ENCODE measurements around the gene MYO18A. TPM values are rescaled to one million over a fixed set of nuclear protein-coding genes. Genes with fewer than 3 reads are reported as not detected.

MYO18A gene
- total RNA-seq, 3 donors from 2014 or later (not counting 1 experiment from before 2014, with no cell fraction given): 110 to 117 (median 115) TPM

- H3K27ac ChIP-seq (ENCODE audit: low read length): no peak overlapping the region
- no peak for ATAC-seq
Measured at GRCh38 chr17:29032013-29032856, 148.0 kb downstream of the MYO18A start.

DNA sequence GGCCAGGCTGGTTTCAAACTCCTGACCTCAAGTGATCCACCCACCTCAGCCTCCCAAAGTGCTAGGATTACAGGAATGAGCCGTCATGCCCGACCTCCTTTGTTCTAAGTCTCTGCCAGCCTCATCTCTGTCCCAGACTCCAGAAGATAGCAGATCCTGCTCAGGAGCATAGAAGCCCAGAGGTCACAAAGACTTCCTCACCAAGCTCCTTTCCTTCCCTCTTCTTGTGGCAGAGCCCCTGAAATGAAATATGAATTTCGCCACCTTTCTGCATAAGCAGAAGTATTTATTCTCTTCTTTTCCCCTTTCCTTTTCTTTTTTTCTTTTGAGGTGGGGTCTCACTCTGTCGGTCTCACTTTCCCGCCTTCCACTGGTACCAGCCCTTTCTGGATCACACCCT, 148.7 kb downstream of the MYO18A start:
- Histone ChIP-seq H3K4me3 (ENCODE audit: low read length) (no peak overlapping the region), H3K36me3 (ENCODE audit: control insufficient read depth, insufficient read depth, low read length) (no peaks in the 10 kb centered on the region), H3K27me3 (ENCODE audit: control insufficient read depth, insufficient read depth, low read length) (peaks cover 10% of the 10 kb centered on the region), H3K27ac (ENCODE audit: low read length) (no peak overlapping the region), H3K9me3 (ENCODE audit: control insufficient read depth, insufficient read depth, low read length) (peaks cover 3% of the 10 kb centered on the region), H3K4me1 (ENCODE audit: control insufficient read depth, insufficient read depth, low read length) (peaks cover 2% of the 10 kb centered on the region)
- Mint-ChIP-seq H3K9me3 (peaks cover 0 to 7% of the 10 kb centered on the region in 2 donors), H3K36me3 (peaks cover 9% of the 10 kb centered on the region), H3K27me3 (ENCODE audit: low read depth in 2 of 2) (peaks cover 43 to 54% of the 10 kb centered on the region in 2 donors), H3K27ac (no peak overlapping the region), H3K4me1 (no peaks in the 10 kb centered on the region), H3K4me3 (no peak overlapping the region)
- intact Hi-C loops (cut with micrococcal nuclease): no loop called here
- ATAC-seq: no peak
- 51% methylated on average over 5 of the region's 5 CpGs for WGBS (ENCODE audit: insufficient coverage)
- DNase-seq: no peak
- TF ChIP-seq, protein P1, sequence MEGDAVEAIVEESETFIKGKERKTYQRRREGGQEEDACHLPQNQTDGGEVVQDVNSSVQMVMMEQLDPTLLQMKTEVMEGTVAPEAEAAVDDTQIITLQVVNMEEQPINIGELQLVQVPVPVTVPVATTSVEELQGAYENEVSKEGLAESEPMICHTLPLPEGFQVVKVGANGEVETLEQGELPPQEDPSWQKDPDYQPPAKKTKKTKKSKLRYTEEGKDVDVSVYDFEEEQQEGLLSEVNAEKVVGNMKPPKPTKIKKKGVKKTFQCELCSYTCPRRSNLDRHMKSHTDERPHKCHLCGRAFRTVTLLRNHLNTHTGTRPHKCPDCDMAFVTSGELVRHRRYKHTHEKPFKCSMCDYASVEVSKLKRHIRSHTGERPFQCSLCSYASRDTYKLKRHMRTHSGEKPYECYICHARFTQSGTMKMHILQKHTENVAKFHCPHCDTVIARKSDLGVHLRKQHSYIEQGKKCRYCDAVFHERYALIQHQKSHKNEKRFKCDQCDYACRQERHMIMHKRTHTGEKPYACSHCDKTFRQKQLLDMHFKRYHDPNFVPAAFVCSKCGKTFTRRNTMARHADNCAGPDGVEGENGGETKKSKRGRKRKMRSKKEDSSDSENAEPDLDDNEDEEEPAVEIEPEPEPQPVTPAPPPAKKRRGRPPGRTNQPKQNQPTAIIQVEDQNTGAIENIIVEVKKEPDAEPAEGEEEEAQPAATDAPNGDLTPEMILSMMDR (IDR thresholded peaks at IDR 0.05): no peak

More at GRCh38 chr17:29032013-29032856, 148.0 kb downstream of the MYO18A start:
- Mint-ChIP-seq H3K27me3 (ENCODE audit: low read depth in 2 of 2) (peaks cover 43 to 48% of the 10 kb centered on the region in 2 donors), H3K27ac (no peak overlapping the region), H3K9me3 (peaks cover 0 to 7% of the 10 kb centered on the region in 2 donors), H3K4me3 (no peak overlapping the region), H3K36me3 (peaks cover 9% of the 10 kb centered on the region), H3K4me1 (no peaks in the 10 kb centered on the region)
- no peaks in the 10 kb centered on the region for H3K36me3 ChIP-seq (ENCODE audit: control insufficient read depth, insufficient read depth, low read length)
- intact Hi-C loops (cut with micrococcal nuclease): no loop called here
- peaks cover 2% of the 10 kb centered on the region for H3K4me1 ChIP-seq (ENCODE audit: control insufficient read depth, insufficient read depth, low read length)
- no peak overlapping the region for H3K4me3 ChIP-seq (ENCODE audit: low read length)
- no peak for DNase-seq
- peaks cover 3% of the 10 kb centered on the region for H3K9me3 ChIP-seq (ENCODE audit: control insufficient read depth, insufficient read depth, low read length)
- H3K27me3 ChIP-seq (ENCODE audit: control insufficient read depth, insufficient read depth, low read length): peaks cover 10% of the 10 kb centered on the region
- TF ChIP-seq, protein P1 (IDR thresholded peaks at IDR 0.05): no peak
- WGBS (ENCODE audit: insufficient coverage): 56% methylated on average over 9 of the region's 11 CpGs

DNA sequence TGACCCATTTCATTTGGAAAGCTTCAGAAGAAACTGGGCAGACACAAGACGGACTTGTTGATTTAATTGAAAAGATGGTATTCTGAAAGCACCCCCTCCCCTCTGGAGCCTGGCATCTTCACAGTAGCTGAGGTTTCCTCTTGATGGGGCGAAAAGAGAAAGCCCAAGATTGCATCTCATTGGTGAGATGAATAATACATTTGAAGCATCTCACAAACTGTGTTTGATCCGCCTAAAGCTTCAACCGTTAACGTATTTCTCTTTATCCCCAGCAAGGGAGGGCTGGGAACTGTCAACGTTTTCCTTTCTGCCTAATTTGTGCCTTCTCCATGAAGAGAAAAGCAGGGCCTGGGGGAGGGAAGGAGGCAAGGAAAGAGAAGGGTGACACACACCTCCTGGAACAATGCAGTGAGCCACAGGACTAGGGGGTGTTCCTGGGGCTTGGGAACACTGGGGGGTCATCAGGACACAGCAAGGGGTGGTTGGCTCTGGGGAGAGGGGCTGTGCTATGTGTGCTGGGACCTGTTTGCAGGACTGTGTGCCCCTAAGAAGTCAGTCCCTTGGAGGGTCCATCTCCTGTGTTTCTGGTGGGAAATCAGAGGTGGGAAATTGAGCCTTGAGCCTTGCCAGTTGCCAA, 155.8 kb downstream of the MYO18A start:
- 55% methylated on average over 6 of the region's 6 CpGs for WGBS (ENCODE audit: insufficient coverage)
- Histone ChIP-seq H3K36me3 (ENCODE audit: control insufficient read depth, insufficient read depth, low read length) (no peaks in the 10 kb centered on the region), H3K9me3 (ENCODE audit: control insufficient read depth, insufficient read depth, low read length) (no peaks in the 10 kb centered on the region), H3K4me1 (ENCODE audit: control insufficient read depth, insufficient read depth, low read length) (peaks cover 9% of the 10 kb centered on the region), H3K27me3 (ENCODE audit: control insufficient read depth, insufficient read depth, low read length) (peaks cover 7% of the 10 kb centered on the region), H3K4me3 (ENCODE audit: low read length) (no peak overlapping the region), H3K27ac (ENCODE audit: low read length) (no peak overlapping the region)
- Mint-ChIP-seq H3K4me3 (no peak overlapping the region), H3K4me1 (peaks cover 2 to 4% of the 10 kb centered on the region in 2 donors), H3K36me3 (no peaks in the 10 kb centered on the region), H3K27me3 (ENCODE audit: low read depth in 2 of 2) (peaks cover 32 to 37% of the 10 kb centered on the region in 2 donors), H3K27ac (no peak overlapping the region), H3K9me3 (no peaks in the 10 kb centered on the region)
- intact Hi-C loops (cut with micrococcal nuclease): no loop called here
- TF ChIP-seq, protein P1 (IDR thresholded peaks at IDR 0.05): no peak
- ATAC-seq (no peak), DNase-seq (no peak)

All from natural killer cell (primary cell).